Mucosa of gallbladder (tissue), 1 donor: ENCODE results near the gene VSX1. TPM values are rescaled to one million over a fixed set of nuclear protein-coding genes. Genes with fewer than 3 reads are reported as not detected.

Source experiments
- DNase-seq: peaks from one replicate; pipeline ENCODE4 v3.0.0-alpha.2; 2020; ENCODE audit warnings: low spot score
- total RNA-seq: library from RNA; stranded (reverse); gene quantifications from one replicate; pipeline ENCODE4 v1.2.1, GENCODE V29; 2021
- donor health status: DM: no; HTN: no; CAD: no.

Gene VSX1
- total RNA-seq, 1 donor from 2014 or later = not detected

DNA sequence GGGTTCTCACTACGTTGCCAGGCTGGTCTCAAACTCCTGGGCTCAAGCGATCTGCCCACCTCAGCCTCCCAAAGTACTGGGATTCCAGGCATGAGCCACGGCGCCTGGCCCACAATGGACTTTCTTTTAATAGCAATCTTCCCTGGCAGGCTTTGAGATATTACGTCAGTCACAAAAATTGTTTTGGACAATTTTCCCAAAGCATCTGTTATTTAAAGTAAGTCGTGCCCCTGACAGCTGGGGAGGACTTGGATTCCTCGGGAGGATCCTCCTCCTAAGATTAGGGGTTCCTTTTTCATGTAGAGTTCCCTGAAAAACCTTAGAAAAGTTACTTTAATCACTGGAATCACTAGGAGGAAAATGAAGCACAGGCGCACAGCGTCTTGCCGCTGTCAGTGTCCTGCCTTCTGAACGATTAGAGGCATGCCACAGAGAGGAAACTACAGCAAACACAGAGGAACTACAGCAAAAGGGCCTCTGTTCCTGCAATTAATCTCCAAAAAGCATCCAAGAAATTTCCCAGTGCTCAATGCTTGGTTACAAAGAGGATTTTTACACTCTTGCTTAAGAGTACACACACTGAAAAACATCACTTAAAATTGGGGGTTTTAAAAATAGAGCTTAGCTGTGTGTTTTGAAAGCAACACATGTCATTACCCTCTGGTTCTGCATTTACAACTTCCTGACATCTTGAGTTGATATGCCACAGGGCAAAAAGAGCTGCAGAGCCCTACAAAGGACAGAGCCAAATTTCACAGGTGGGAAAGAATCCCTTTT is 28.5 kb downstream of the VSX1 start:
- DNase-seq = peak; percentile 42

DNA sequence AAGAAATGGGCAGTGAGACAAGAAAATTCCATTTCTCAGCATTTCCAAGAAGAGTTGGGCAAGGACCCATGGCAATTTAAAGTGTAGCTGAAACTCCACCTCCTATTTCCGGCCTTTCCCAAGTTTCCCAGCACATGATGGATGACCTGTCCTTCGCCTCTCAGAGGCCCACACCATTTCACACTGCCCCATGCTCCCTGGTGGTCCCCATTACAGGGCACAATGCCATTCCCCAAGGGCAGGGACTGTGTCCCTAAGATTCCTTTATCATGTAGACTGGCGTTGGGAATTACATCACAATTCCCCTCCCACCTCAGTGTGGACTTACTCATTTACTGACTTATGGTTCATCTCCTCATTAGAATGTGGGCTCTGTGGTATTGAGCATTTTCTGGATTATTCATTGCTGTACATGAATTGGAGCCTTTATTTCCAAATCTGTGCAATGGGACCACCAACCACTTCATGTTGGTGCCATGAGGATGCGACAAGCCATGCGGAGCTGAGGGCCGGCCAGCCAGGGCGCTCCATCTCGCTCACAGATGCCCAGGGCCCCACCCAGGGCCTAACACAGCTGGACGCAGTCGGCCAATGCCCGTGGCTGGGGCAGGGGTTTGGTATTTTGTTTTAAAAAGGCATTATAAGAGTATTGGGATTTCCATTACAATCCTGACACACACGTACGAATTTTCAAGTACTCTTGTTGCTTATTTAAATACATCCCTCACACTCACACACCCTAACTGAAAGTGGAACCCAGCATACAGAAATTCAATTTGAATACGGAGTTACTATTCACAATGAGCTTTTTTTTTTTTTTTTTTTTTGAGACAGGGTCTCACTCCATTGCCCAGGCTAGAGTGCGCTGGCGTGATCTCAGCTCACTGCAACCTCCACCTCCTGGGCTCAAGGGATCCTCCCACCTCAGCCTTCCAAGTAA is 29.4 kb downstream of the VSX1 start:
- DNase-seq = no peak

DNA sequence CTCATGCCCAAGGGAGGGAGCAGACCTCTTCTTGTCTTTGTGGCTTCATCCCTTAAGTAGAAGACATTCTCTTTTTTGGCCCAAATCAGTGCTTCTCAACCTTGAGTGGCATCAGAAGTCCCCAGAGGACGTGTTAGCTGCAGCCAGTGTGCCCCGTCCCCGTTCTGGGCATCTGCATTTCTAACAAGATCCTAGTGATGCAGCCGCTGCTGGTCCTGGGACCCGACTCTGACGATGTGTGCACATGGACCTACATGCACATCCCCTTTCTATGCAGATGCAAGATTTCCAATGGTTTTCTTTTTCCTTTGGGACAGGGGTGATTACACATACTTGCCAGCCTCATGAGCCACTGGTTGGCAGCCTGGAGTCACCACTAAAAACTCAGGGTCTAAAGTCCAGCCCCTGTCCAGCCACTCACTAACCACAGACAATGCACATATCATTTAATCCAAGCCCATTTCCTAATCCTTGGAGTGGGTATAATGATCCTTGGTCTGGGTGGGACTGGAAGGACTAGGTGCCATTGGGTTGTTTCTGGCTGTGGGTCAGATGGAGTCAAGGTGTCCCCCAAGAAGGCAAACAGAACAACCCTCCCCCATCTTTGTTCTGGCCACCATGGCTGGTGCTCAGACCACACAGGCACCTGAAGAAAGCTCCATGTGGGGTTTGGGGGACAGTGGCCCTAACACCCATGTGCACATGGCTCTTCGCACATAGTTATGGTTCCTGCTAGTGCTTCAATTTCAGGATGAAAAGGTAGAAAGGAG is 30.4 kb downstream of the VSX1 start:
- DNase-seq = no peak

DNA sequence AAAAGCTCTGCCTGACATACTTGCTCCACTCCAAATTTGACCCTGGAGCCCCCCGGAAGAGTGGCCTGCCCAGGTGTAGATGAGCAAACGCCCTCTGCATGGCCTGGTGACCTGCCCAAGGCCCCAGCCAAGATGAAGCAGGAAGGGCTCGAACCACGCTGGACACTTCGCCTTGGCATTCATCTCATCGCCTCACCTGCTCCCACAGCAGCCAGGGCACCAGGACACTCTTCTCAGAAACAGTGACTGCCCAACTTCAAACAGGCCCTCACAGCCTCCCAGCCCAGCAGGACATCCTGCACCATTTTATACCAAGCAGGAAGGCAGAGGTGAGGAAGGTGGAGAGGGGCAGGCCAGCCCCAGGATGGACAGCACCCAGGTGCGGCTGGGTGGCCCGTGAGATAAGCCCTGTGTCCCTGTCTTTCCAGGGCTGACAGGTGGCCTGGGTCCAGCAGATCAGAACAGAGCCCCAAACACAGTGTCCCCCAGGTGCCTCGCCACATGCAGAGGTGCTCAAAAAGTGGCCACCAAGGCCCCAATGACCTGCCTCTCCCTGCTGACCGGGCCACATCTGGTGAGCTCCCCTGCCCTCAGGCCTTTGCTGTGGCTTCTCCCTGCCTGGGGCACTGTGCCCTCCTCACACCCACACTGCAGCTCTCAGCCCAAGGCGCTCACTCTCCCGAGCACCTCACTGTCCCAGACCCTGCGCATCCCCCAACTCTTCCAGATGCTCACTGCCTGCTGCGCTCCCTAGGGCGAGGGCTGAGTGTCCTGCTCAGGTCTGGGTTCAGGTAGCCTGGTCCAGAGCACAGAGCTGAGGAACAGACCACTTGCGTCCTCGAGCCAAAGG is 31.2 kb downstream of the VSX1 start:
- no peak for DNase-seq

DNA sequence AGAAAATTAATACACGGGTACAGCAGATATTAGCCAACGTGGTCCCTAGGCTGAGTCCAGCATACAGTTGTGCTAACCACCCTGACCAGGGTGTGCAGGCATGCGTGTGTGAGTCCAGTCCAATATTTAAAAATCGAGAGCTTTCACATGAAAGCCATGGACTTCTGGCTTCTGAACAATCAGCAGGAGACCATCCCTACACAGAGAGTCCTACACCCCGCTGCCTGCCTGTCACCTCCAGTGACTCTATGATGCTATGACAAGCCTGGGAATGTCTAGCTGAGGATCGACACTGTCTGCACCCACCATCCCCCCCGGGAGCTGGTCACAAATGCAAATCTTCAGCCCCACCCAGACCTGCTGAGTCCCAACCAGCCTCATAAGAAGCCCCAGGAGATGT is 31.9 kb downstream of the VSX1 start:
- no peak for DNase-seq

DNA sequence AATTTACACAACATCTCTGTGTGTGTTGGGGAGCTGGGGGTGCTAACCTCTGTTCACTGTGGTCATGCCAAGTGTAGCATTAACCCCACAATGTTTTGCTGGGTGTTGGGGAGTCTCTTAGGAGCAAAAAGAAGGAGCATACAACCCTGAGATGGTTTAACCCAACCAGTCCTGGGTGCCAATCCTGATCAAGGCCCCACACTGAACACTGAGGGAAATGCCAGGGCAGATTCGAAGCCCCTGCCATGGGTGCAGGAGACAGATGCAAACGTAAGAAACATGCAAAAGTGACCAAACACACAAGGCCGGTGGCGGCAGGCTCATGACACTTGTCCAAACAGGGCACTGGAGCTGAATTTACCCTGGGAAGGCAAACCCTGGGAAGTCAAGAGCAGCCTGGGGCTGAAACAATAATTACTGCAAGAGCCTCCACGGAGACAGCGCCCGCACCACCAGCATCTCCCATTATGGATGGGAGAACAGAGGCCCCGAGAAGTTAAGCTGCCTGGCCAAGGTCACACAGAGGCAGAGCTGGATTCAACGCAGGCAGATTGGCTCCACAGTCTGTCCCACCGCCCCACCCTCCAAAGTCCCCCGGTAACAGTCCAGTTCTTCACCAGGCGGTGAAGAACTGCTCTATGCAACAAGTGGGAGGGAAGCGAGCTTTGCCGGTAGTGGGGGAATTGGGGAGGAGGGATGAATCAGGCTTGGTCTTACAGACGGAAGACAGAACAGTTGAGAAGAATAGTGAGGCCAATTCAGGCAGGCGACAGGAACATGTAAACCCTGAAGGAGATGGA is 32.5 kb downstream of the VSX1 start:
- DNase-seq = no peak

DNA sequence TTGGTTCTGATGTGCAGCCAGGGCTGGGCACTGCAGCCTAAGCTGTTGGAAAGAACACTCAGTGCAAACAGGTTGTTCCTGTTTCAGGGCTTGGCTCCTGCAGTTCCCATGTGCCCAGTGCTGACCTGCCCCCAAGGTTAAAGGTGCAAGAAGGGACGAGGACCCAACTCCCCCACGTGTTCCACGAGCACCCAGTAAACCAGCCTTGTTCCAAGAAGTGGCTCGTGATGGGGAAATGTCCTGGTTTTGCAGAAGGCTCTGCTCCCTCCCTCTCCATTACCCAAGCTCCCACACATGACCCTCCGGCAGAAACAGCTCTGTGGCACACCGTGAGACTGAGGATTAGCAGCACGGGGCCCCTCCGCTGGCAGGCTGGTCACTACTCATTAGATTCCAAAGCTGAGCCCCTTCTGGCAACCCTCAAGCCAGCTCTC is 33.4 kb downstream of the VSX1 start:
- DNase-seq = no peak

DNA sequence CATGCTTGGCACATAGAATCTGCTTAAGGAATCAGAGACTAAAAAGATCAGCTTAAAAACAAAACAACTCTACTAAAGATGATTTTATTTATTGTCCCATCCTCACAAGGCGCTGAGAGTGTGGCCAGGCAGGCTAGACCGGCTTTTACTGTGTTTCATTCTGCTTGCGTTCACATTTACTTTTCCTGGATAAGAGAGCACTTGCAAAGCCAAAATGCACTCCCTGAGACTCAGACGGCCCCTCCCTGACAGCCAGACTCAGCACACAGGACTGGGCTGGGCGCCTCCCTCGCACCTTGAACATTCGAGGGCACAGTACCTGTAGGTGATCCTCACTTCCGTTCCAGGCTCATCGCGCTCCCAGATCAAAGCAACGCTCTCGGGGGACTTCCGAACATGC is 34.2 kb downstream of the VSX1 start:
- no peak for DNase-seq

DNA sequence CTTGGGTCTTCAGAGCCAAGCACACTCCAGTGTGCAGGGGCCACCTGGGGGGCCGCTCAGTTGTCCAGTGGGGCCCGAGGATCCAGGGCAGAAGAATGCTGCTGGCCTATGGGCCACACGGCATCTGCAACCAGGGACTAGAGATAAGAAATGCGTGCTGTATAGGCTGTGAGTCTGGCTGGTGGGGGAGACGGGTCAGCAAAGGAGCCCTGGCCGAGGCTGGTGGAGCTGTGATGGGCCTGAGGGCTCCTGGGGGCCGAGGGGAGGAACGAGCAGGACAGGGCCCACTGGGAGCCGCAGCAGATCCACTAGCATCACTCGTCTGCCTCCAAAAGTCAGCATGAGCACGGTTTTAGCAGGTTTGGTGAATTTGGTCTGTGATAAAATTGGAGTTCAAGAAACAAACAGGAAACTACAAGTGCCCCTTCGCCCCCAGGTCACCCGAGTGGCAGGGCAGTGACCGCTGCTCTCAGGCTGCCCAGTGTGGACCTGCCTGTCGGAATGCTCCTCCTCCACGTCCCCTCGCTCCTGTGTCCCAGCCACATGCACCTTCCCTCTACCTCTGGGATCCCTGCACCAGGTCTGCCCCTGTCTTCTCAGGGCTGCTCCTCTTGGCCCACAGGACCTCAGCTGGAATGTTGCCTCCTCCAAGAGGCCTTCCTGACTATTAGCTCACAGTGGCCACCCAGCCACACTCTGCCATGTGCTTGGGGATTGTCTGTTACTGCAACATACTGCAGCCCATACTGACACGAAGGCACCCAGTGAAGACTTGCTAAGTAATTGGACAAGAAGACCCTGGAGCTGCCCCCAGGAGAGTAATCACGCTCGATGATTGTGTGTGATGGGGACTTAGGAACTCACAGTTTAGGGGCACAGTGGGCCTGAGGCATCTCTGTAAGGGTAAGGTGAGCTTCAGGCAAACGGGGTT is 34.9 kb downstream of the VSX1 start:
- DNase-seq = no peak

DNA sequence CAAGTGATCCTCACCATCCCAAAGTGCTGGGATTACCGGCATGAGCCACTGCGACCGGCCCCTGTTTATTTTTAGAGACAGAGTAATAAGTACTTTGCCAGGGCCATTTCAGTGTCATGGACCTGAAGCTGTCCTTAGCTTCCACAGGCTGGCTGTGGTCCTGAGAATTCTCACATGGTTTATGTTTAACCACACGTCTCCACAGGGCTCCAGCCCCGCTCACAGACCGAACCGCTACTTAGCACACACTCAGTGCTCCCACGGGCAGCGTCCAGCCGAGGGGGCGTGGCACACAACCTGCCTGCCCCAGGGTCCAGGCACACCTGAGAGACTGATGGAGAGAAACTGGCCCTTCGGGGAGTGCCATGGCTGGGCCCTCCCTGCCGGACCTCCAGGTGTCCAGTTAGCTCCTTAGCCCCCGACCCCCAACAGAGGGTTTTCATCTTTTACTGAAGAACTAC is 35.7 kb downstream of the VSX1 start:
- DNase-seq = no peak

DNA sequence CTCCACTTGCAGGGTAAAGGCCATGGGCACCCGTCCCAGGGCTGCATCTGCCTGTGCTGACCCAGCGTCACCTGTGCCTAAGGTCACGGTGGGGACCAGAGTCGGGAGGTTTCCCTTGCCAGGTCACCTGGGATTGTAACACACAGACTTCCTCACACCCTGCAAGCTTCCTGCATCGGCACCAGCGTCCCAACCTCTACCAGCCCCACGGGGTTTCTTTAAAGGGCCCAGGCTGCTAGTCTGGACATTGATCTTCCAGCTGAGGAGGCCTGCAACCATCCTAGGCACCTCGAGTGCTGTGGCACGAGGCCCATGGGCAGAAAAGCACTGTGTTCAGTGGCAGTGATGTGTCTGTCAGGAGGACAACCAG is 36.6 kb downstream of the VSX1 start:
- DNase-seq = no peak

DNA sequence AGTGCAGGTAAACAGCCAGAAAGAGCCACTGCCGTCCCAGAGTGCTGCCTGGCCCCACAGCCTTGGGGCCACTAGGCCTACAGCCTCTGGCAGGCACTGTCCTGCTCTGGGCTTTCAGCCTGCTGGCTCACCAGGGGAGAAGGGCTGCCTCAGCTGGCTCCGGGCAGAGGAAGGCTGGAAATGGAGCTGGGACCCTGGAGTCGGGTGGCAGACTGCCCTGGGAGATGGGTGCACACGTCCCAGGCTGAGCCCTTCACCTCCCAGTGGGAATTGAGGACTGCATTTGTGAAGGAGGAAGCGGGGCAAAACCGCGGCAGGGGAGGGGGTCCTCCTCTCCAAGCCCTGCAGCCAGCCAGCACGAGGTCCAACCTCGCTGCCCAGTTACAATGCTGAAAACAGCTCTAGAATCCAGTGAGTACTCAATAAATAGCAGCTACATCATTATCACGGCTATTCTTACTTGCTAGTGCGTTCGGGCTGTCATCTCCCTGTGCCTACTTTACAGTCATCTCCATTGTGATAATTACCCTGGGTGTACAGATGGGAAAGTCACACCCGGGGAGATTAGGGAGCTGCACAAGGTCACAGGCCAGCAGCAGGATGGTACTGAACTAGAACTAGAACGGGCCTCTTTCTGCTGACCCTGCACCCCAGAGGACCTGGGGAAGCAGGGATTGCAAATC is 37.1 kb downstream of the VSX1 start:
- no peak for DNase-seq

DNA sequence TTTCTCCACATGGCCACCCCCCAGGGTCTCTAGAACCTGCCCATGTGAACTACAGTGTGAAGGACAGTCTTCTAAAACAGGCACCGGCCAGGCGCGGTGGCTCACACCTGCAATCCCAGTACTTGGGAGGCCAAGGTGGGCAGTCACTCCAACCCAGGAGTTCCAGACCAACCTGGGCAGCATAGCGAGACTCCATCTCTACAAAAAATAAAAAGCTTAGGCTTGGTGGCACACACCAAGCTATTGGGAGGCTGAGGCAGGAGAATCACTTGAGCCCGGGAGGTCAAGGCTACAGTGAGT is 37.7 kb downstream of the VSX1 start:
- DNase-seq = no peak

DNA sequence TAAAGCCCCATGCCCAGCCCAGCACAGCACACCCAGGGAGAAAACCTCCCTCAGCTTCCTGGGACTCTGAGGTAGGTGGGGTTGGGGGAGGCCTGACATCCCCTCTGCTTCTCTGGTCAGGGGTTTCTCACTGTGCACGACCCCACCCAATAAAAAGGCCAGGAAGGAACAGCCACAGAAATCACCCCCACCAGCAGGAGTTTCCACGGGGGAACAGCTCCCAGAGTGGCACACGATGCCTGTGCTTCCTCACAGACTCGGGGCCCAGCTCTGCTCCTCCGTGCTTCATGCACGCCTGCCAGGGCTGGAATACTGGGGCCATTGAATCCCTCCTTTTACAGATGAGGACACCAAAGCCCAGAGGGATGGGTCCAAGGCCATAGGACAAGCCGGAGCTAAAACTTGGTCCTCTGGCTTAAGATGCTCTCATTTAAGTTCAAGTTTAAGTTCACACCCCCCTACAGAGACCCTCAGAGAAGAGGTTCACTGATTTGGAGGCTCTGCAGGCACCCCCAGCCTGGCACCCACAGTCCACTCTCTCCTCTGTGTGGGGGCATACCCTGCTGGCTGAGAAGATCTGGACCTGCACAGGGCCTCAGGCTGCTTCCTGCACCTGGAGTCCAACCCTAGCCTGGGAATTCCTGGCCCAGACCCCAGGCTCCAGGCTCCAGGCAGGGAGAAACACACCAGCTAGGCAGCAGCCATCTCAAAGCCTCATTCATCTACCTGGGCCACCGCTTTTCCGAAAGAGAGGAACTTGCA is 38.3 kb downstream of the VSX1 start:
- no peak for DNase-seq

DNA sequence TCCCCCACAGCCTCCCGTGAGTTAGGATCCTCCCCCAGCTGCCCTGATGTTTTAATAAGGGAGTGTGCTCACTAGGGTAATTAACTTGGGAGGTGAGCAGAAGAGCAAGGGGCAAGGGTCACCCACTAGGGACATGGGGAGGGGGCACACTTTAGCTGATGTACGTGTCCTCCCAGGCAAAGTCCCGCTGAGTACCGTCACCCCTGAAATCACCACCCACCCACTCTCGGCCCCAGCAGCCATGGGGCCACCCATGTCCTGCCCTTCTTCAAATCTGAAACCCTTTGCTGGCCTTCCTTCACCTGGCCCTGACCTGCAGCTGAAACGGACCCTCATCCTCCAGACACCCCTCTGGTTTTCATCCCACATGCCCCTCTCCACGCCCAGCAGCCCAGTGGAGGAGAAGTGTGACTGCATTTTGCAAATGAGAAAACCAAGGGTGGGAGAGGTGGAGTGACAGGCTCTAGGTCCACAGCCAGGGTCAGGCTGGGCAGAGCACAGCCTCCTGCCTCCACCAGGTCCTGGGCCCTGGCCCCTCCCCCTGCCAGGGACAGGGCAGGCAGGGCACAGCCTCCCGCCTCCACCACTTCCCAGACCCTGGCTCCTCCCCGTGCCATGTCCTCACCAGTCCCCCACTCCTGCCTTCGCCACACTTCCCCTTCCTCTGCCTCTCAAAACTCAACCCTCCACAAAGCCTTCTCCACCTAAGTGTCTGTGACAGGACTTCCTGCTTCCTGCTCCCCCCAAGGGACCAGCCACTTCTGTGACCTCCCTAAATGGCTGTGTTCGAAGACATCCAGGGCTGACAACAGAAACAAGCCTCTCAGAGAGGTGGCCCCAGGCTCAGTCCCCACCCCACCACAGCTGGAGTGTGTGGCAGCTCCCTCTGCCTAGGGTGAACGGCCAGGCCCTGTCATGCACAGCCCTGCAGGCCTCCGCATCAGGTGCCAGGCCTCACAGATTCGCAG is 39.1 kb downstream of the VSX1 start:
- no peak for DNase-seq

DNA sequence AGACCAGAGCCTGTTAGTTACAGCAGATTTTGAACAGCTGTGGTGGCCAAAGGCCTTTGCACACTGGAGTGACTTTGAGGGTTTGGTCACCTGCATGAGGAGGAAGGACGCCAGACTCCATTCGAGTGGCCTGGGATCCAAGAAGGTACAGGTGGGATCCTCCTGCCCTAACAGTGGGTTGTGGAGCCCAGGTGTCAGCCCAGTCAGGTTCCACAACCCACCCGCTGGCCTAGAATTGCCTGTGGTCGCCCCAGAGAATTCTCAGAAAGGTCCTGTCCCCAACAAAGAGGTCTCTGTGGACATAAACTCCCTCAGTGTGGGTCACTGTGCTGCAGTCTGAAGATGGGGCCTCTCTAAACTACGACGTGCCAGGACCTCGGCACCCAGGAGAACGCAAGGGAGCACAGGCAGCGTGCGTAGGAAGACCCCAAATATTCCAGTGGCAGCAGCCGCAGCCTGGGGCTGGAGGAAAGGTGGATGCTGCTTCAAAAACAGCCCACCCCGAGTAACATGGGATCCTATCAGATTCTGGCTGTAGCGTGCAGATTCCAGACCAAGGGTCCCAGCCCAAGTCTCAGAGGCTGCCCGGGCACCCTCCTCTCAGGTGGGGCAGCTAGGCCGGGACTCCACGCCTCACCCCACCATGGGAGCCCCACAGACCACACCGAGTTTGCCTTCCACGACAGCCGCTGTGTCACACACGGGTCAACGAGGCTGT is 40.0 kb downstream of the VSX1 start:
- no peak for DNase-seq
